Immature natural killer cell (primary cell): Measurements from ENCODE around the gene DPP10. TPM values are rescaled to one million over a fixed set of nuclear protein-coding genes. Genes with fewer than 3 reads are reported as not detected.
"Not testable (repeated sequence)": the region's sequence is repeated elsewhere in the genome, so short reads cannot be mapped to it uniquely, and the experiment has no call there.

Experiments
- DNase-seq, 3 donors: peaks; one replicate each; pipeline ENCODE4 v3.0.0; 2022; ENCODE audit warnings: mixed read lengths in 1 of 3
- H3K27ac Mint-ChIP-seq, 6 donors: one replicate each; pipeline ENCODE4 v1.8.0; 2020; ENCODE audit warnings: mixed read lengths in 6 of 6, mild to moderate bottlenecking in 5 of 6, inconsistent platforms in 4 of 6, moderate library complexity in 3 of 6
- H3K27me3 Mint-ChIP-seq, 3 donors: one replicate each; pipeline ENCODE4 v1.8.0; 2020 to 2021; ENCODE audit warnings: low read depth in 3 of 3, mild to moderate bottlenecking in 3 of 3, mixed read lengths in 3 of 3, moderate library complexity in 3 of 3, inconsistent platforms in 1 of 3
- H3K36me3 Mint-ChIP-seq, 3 donors: one replicate each; pipeline ENCODE4 v1.8.0; 2020; ENCODE audit warnings: mixed read lengths in 3 of 3, inconsistent platforms in 2 of 3, mild to moderate bottlenecking in 2 of 3
- H3K4me1 Mint-ChIP-seq, 2 donors: one replicate each; pipeline ENCODE4 v1.8.0; 2020; ENCODE audit warnings: inconsistent platforms in 2 of 2, mild to moderate bottlenecking in 2 of 2, mixed read lengths in 2 of 2, moderate library complexity in 1 of 2
- H3K4me3 Mint-ChIP-seq, 5 donors: one replicate each; pipeline ENCODE4 v1.8.0; 2020; ENCODE audit warnings: mild to moderate bottlenecking in 5 of 5, mixed read lengths in 5 of 5, inconsistent platforms in 3 of 5, moderate library complexity in 3 of 5
- H3K9me3 Mint-ChIP-seq, 6 donors: one replicate each; pipeline ENCODE4 v1.8.0; 2020; ENCODE audit warnings: mild to moderate bottlenecking in 6 of 6, mixed read lengths in 6 of 6, inconsistent platforms in 4 of 6, moderate library complexity in 3 of 6
- polyA plus RNA-seq, 3 donors: library from polyadenylated mRNA; unstranded; fragments of 300-500 nt; fragmentation: Illumina TruSeq; gene quantifications; one replicate each; pipeline ENCODE4 v1.2.3, GENCODE V29; 2021

Gene DPP10
- polyA plus RNA-seq, 3 donors from 2014 or later: not detected

- Mint-ChIP-seq H3K9me3 (peaks cover 5 to 13% (median 9%) of the 10 kb centered on the region in 6 donors), H3K27ac (no peak overlapping the region), H3K4me1 (no peaks in the 10 kb centered on the region), H3K27me3 (no peaks in the 10 kb centered on the region), H3K4me3 (no peak overlapping the region), H3K36me3 (peaks cover 0 to 5% (median 0%) of the 10 kb centered on the region in 3 donors)
- no peak for DNase-seq
Measured at GRCh38 chr2:114949228-114949804, 506.9 kb downstream of the DPP10 start.

DNA sequence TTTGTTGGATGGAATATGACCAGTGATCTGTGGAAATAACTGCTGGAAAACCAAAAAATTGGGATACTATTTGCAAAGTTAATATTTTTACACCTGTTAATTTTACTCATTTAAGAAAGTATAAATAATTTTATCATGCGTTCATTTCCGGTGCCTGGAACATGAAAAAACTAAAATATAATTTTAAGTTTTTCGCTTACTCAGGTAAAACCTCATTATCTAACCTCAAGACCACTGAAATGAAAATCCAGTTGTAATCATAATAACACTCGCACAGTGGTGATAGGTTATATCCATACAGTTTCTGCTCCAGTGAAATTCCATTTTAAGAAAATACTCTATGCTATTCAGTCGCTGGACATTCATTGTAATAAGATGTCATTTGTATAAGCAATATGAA is 517.9 kb downstream of the DPP10 start:
- no peak overlapping the region for H3K27ac Mint-ChIP-seq

DNA sequence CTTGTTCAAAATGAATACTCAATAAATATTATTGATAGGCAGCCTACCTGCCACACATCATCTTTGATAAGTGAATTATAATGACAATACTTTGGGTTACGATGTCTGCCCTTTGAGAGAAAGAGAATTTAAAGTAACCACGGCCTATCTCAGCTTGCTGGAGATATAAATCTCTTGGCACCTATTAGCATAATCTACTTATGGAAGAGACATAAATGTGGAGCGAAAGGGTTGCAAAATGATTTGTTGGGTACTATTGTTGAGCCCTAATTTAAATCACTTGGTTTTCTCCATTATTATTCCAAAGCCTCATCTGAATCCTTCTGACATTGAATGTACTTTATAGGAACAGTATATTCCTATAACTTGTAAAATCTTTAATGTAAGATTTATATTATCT is 520.1 kb downstream of the DPP10 start:
- Mint-ChIP-seq H3K4me3 (no peak overlapping the region), H3K4me1 (no peaks in the 10 kb centered on the region), H3K27ac (no peak overlapping the region), H3K36me3 (peaks cover 0 to 4% (median 0%) of the 10 kb centered on the region in 3 donors), H3K27me3 (peaks cover 0 to 3% (median 2%) of the 10 kb centered on the region in 3 donors), H3K9me3 (peaks cover 4 to 54% (median 22%) of the 10 kb centered on the region in 6 donors)
- DNase-seq: no peak

More for the DNA sequence above, 517.9 kb downstream of the DPP10 start:
- no peaks in the 10 kb centered on the region for H3K4me1 Mint-ChIP-seq
- H3K27me3 Mint-ChIP-seq: peaks cover 0 to 3% (median 0%) of the 10 kb centered on the region in 3 donors
- H3K4me3 Mint-ChIP-seq: no peak overlapping the region
- H3K36me3 Mint-ChIP-seq: peaks cover 0 to 2% (median 0%) of the 10 kb centered on the region in 3 donors
- DNase-seq: no peak
- H3K9me3 Mint-ChIP-seq: peaks cover 0 to 48% (median 22%) of the 10 kb centered on the region in 6 donors

- Mint-ChIP-seq H3K36me3 (peaks cover 0 to 4% (median 0%) of the 10 kb centered on the region in 3 donors), H3K4me1 (no peaks in the 10 kb centered on the region), H3K9me3 (peaks cover 4 to 45% (median 23%) of the 10 kb centered on the region in 6 donors), H3K27ac (no peak overlapping the region), H3K27me3 (peaks cover 0 to 2% (median 0%) of the 10 kb centered on the region in 3 donors), H3K4me3 (no peak overlapping the region)
- no peak for DNase-seq
Measured at GRCh38 chr2:114968748-114969400, 526.4 kb downstream of the DPP10 start.

- not testable (repeated sequence) for H3K27ac Mint-ChIP-seq, DNase-seq, H3K4me1 Mint-ChIP-seq, H3K36me3 Mint-ChIP-seq, H3K4me3 Mint-ChIP-seq, H3K27me3 Mint-ChIP-seq
- H3K9me3 Mint-ChIP-seq: peaks cover 4 to 36% (median 10%) of the 10 kb centered on the region in 6 donors
Measured at GRCh38 chr2:115004321-115004720, 561.9 kb downstream of the DPP10 start.

- Mint-ChIP-seq H3K27ac (no peak overlapping the region), H3K4me3 (no peak overlapping the region), H3K27me3 (peaks cover 0 to 2% (median 1%) of the 10 kb centered on the region in 3 donors), H3K9me3 (peaks cover 11 to 34% (median 32%) of the 10 kb centered on the region in 6 donors), H3K4me1 (no peaks in the 10 kb centered on the region), H3K36me3 (peaks cover 0 to 5% (median 0%) of the 10 kb centered on the region in 3 donors)
- no peak for DNase-seq
Measured at GRCh38 chr2:115011721-115012120, 569.3 kb downstream of the DPP10 start.

- not testable (repeated sequence) for H3K27ac Mint-ChIP-seq, H3K4me3 Mint-ChIP-seq, H3K36me3 Mint-ChIP-seq, DNase-seq, H3K27me3 Mint-ChIP-seq, H3K4me1 Mint-ChIP-seq
- H3K9me3 Mint-ChIP-seq: peaks cover 11 to 35% (median 26%) of the 10 kb centered on the region in 6 donors
Measured at GRCh38 chr2:115022013-115022412, 579.6 kb downstream of the DPP10 start.

DNA sequence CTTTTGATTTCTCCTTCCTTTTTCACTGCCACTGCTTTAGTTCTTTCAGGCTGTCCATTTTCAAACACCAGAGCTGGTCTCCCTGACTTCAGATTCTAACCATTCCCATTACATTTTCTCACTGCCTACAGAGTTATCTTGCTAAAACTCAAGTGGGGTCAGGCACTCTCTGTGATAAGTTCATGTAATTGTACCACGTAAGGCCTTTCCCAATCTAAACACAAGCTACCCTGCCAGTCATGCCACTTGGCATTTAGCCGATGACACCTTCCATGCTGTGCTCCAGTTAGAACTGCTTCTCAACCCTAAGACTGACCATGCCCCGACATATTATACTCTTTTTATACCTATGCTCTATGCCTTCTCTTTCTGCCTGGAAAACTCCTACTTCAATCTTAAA is 592.4 kb downstream of the DPP10 start:
- no peak overlapping the region for H3K4me3 Mint-ChIP-seq
- peaks cover 0 to 2% (median 0%) of the 10 kb centered on the region in 3 donors for H3K27me3 Mint-ChIP-seq
- H3K9me3 Mint-ChIP-seq: peaks cover 10 to 41% (median 27%) of the 10 kb centered on the region in 6 donors
- no peak overlapping the region for H3K27ac Mint-ChIP-seq
- peaks cover 0 to 3% (median 0%) of the 10 kb centered on the region in 3 donors for H3K36me3 Mint-ChIP-seq
- H3K4me1 Mint-ChIP-seq: no peaks in the 10 kb centered on the region
- DNase-seq: no peak

DNA sequence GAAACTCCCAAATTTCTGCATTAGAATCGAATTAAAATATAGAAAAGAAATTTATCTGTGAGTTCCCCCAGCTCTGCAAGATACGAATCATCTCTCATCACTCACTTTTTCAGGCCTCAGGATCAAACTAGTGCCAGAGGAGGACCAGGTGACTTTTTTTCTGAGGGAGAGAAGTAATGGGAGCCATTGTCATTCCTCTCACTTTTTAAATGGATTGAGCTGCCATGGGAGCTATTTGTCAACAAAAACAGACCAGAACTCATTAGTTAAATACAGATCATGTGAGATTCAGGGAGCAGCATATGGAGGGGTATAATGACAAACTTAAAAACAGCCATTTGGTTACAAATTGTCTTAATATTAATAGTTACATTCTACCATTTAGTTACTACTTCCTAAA is 594.4 kb downstream of the DPP10 start:
- Mint-ChIP-seq H3K4me3 (no peak overlapping the region), H3K9me3 (peaks cover 8 to 40% (median 22%) of the 10 kb centered on the region in 6 donors), H3K27ac (no peak overlapping the region), H3K4me1 (no peaks in the 10 kb centered on the region), H3K36me3 (peaks cover 0 to 9% (median 0%) of the 10 kb centered on the region in 3 donors), H3K27me3 (peaks cover 0 to 2% (median 0%) of the 10 kb centered on the region in 3 donors)
- no peak for DNase-seq

- Mint-ChIP-seq H3K4me3 (no peak overlapping the region), H3K36me3 (peaks cover 0 to 3% (median 0%) of the 10 kb centered on the region in 3 donors), H3K27ac (no peak overlapping the region), H3K4me1 (no peaks in the 10 kb centered on the region), H3K9me3 (peaks cover 6 to 39% (median 23%) of the 10 kb centered on the region in 6 donors), H3K27me3 (no peaks in the 10 kb centered on the region)
- no peak for DNase-seq
Measured at GRCh38 chr2:115057473-115057872, 615.0 kb downstream of the DPP10 start.

DNA sequence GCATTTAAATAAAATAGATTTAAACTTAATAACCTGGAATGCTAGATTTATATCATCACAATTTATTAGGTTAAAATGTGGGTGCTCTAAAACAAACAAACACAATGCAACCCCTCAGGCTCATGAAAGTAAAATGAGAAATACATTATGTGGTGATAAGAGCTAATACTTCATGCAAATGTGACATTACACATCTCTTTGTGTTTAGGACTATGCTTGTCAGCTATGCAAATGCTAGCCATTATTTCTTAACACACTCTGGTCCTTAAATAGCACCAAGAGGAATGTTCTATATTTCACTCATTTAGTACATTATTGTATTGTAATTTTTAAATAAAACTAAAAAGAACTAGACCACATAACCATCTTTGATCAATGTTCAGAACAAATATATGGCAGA is 627.6 kb downstream of the DPP10 start:
- H3K27ac Mint-ChIP-seq: no peak overlapping the region
- DNase-seq: no peak
- H3K36me3 Mint-ChIP-seq: peaks cover 0 to 4% (median 3%) of the 10 kb centered on the region in 3 donors
- no peaks in the 10 kb centered on the region for H3K4me1 Mint-ChIP-seq
- no peaks in the 10 kb centered on the region for H3K27me3 Mint-ChIP-seq
- H3K4me3 Mint-ChIP-seq: no peak overlapping the region
- peaks cover 2 to 40% (median 17%) of the 10 kb centered on the region in 6 donors for H3K9me3 Mint-ChIP-seq

DNA sequence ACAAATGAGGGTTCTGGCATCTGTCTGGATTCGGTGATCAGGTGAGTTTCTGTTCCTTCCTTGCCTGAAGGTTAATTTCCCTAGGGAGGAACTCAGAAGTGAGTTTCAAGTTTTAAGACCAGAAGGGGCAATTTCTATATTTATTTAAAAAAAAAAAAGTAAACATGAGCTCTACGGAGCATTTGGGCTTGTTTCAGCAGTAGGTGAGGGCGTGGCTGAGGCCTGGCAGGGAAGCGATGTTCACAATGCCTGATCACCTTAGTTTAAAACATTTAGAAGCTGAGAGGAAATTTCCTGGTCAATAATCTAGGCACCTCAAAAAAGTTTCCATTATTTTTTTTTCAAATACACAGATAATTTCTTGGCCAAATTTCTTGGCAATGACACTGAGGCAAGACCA is 629.1 kb downstream of the DPP10 start:
- Mint-ChIP-seq H3K4me3 (no peak overlapping the region), H3K27me3 (no peaks in the 10 kb centered on the region), H3K9me3 (peaks cover 2 to 40% (median 16%) of the 10 kb centered on the region in 6 donors), H3K36me3 (peaks cover 0 to 4% (median 3%) of the 10 kb centered on the region in 3 donors), H3K4me1 (no peaks in the 10 kb centered on the region), H3K27ac (no peak overlapping the region)
- no peak for DNase-seq

GRCh38 chr2:115075800-115076199 is 633.4 kb downstream of the DPP10 start:
- Mint-ChIP-seq H3K36me3 (peaks cover 0 to 4% (median 0%) of the 10 kb centered on the region in 3 donors), H3K4me3 (no peak overlapping the region), H3K4me1 (no peaks in the 10 kb centered on the region), H3K27ac (no peak overlapping the region), H3K27me3 (no peaks in the 10 kb centered on the region), H3K9me3 (peaks cover 7 to 38% (median 18%) of the 10 kb centered on the region in 6 donors)
- DNase-seq: no peak

DNA sequence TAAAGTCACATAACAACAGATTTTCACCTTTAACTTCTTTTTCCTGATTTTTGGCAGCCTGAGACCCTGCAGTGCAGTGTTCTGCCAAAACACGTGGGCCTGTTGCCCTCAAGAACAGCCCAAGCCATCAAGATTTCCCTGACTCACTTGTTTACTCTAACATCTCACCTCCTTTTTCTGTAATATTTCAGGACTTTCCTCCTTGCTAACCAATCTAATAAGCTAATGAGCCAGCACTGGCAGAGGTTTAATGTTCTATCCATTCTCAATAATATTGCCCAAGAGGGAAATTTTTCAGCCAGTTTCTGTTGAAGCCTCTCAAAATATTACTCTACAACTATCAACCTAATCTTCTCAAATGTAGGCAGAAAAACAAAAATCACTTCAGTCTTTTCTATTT is 635.2 kb downstream of the DPP10 start:
- H3K27me3 Mint-ChIP-seq: no peaks in the 10 kb centered on the region
- no peak for DNase-seq

More for the DNA sequence above, 635.2 kb downstream of the DPP10 start:
- Mint-ChIP-seq H3K27ac (no peak overlapping the region), H3K9me3 (peaks cover 8 to 36% (median 15%) of the 10 kb centered on the region in 6 donors), H3K36me3 (peaks cover 0 to 4% (median 0%) of the 10 kb centered on the region in 3 donors), H3K4me3 (no peak overlapping the region), H3K4me1 (no peaks in the 10 kb centered on the region)
